HG03095 (cell line): ENCODE measurements around the gene SS18L1.
A peak's percentile ranks its signal among the peaks of the same experiment; 100 is the strongest.

Source experiments
- ATAC-seq: cut with Tn5 transposase; IDR thresholded peaks from one replicate; pipeline ENCODE4 v1.9.1; 2021; ENCODE audit warnings: moderate library complexity; ENCODE audit not compliant: unreplicated experiment

Gene SS18L1

DNA sequence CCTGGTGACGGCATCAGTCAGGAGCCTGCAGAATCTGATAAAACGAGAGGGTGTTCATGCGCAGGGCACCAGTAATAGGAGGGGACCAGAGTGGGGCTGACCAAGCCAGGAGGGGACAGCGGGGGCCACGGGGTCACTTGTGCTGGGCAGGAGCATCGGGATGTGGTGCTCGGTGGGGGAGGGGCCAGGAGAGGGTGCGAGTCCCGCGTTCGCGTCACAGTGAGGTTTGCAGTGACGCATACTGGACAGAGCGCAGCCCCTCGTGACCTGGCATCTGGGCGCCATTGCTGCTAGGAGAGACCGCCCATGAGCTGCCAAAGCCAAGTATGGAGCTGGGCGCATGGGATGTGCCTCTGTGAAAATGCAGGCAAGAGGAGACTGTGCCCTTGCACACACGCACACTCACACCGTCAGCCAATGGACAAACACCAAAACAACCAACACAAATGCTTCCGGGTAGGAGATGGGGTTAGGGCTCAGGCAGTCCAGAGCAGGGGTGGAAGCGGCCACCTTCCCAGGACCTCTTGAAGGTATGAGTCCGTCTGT lies 25.4 kb downstream of the SS18L1 start:
- ATAC-seq = no peak

DNA sequence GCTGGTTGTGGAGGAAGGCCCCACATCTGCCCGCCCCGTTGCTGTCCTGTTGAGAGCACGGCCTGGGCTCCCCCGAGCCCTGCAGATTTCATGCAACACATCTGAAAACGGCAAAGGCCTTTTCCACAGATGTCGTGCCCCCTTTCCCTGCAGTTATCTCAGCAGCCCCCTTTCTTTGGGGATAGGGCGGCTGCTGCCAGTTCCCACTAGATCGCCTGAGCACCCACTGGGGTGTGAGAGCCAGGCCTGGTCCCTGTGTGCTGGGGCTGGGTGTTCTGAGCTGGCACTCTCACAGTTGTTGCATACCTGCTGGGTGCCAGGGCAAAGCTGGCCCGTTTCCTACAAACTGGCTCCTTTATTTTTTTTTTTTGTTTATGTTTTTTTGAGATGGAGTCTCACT lies 27.0 kb downstream of the SS18L1 start:
- no peak for ATAC-seq

- no peak for ATAC-seq
Measured at GRCh38 chr20:62171245-62171644, 27.7 kb downstream of the SS18L1 start.

DNA sequence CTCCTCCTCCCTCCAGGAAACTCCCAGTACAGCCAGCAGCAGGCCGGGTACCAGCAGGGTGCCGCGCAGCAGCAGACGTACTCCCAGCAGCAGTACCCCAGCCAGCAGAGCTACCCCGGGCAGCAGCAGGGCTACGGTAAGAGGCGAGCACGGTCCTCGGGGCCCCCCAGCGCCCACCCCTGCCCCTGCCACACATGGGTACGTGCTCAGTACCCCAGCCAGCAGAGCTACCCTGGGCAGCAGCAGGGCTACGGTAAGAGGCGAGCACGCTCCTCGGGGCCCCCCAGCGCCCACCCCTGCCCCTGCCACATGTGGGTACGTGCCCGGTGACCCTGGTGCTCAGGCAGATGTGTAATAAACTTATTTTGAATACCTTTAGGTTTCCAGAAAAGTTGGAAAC lies 29.1 kb downstream of the SS18L1 start:
- ATAC-seq = no peak

- no peak for ATAC-seq
Measured at GRCh38 chr20:62174021-62174804, 30.6 kb downstream of the SS18L1 start.

DNA sequence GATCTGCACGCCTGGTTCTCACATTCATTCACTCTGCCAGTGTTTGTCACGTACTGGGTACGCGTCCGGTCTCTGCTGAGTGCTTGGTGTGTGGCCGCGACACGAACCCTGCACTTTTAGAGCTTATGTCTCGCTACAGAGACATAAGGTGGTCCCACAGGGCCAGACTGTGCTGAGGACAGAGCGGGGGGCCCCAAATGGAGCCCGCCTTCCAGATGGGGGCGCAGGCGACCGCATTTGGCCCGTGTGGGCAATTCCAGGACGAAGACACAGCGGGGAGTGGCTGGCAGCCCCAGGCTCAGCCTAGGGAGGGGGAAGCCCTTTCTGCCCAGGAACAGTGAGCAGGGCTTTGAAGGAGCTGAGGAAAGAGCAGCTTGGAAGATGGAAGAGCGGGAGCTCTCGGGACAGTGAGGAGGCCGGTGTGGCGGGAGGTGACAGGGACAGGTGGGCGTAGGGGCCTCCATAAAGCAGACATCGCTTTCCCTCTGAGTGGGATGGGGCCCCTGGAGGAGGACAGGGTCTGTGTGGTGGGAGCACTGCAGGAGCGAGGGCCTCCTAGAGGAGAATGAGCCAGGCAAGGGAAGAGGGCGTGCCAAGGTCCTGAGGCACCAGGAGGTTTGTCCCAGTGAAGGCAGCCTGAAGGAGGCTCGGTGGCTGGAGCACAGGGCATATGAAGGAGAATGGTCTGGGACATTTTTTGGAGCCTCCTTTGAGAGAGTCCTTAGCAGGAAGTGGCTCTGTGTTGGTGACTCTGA lies 31.5 kb downstream of the SS18L1 start:
- no peak for ATAC-seq

DNA sequence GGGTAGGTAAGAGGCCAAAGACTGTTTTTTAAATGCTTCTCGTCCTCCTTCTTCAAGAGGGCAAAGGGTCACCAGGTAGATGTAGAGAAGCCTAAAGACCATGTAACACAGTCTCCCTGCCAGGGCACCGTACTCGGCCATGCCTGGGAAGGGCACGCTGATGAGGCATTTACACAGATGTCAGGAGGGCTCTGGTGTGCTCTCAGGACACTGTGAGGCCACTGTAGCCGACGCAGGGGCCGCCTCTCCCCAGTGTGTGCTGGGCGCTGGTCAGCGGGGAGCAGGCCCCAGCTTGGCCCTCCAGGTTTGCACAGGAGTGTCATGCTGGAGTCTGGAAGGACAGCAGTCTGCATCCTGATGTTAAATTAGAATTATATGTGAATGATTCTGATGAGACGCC lies 32.1 kb downstream of the SS18L1 start:
- ATAC-seq = no peak

GRCh38 chr20:62176866-62177265 lies 33.3 kb downstream of the SS18L1 start:
- ATAC-seq = no peak

GRCh38 chr20:62177307-62177706 lies 33.7 kb downstream of the SS18L1 start:
- ATAC-seq = no peak

DNA sequence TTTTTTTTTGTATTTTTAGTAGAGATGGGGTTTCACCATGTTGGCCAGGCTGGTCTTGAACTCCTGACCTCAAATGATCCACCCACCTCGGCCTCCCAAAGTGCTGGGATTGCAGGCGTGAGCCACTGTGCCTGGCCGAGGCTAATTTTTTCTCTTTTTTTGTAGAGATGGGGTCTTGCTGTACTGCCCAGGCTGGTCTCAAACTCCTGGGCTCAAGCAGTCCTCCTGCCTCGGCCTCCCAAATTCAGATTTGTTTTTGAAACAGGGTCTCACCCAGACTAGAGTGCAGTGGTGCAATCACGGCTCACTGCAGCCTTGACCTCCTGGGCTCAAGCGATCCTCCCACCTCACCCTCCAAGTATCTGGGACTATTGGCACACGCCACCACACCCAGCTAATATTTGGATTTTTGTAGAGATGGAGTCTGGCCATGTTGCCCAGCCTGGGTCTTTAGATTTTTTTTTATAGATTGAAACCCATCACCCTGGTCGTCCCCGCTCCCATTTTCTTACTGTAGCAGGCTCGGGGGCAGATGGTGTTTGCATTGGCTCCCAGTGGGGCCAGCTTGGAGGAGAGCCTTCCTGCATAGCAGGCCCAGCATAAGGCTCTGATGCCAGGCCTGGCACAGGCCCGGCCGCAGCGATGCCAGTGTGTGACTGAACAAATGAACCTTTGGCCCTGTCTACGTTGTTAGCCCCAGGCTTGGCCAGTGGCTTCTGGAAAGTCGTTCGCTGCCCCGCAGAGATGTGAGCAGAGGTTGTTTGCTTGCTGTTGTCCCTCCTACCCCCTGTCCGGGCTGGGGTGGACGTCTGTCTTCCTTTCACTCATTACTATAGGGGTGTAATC lies 35.0 kb downstream of the SS18L1 start:
- ATAC-seq = no peak

GRCh38 chr20:62179162-62179504 lies 35.6 kb downstream of the SS18L1 start:
- no peak for ATAC-seq

- ATAC-seq = no peak
Measured at GRCh38 chr20:62181808-62182207, 38.2 kb downstream of the SS18L1 start.

DNA sequence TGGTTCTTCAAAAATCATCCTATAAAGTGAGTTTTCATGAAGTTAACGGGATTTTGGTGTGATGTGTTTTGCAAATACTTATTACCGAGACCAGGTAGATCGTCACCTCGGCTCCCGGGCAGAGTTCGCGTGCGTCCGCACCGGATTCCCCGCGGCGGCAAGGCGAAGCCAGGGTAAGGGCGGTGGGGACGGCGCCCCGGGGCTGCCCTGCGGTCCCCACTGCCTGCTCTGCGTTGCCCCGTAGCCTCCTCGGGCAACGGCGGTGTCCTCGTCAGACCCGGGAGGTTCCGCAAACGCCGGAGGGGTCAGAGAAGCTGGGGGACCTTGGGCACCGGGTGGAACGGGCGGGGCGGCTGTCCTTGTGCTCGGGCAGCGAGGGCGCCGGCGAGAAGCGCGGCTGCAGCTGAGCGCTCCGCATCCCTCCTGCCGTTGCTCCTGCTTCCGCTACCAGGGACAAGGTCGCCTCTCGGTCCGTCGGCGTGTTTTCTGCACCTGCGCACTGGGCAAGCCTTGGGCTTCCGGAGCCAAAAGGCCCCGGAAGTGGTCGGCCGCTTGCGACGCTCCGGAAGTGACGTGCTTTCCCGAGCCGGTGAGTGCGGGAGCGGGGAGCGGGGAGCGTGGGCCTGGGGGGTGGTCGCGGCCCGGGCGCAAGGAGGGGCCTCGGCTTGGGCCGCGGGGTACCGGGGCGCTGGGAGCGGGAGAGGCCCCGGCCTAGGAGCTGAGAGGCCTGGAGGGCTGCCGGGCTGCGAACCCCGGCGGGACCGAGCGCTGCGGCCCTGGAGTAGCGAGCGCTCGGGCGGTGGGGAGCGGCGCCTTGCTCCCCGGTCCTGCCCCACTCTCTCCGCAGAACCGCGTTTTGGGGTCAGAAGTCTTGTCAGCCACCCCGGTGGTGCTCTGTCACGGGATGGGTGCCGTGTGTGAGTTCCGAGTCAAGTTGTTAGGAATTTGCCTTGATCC lies 39.2 kb downstream of the SS18L1 start, which contains the start of gene MTG2:
MTG2 (plus strand) TSS at position 560 of the 957 bp plus-strand sequence. CDS start 10,393 bp downstream, outside the sequence.
- ATAC-seq = peak; percentile 91

DNA sequence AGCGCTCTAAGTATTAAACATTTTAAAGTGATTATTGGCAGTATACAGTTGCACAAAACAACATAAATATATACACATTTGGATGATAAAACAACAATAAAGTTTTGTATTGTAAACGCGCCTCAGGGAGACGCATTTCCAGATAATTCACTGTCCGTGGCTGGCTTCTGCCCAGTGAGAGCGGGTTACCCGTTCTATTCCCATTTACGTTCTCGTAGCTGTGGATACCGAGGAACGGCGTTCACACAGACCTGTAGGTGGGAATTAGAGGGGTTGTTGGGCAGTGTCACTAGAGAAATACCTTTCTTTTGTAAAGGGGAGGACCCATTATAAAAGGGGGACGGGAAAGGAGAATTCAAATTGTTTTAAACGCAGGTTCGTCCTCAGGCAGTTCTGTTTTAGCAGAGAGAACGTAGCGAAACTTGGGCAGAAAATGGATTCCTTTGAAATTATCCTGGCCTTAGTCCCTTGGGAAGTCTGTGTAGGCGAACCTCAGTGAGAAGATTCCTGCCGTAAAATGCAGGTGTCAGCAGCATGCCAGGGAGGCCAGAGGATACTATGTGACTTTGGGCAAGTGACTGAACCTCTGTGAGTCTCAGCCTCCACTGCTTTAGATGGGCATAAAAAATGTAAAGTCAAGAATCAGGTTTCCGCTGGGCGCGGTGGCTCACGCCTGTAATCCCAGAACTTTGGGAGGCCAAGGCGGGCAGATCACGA lies 40.0 kb downstream of the SS18L1 start:
- no peak for ATAC-seq

GRCh38 chr20:62186096-62186426 lies 42.5 kb downstream of the SS18L1 start:
- no peak for ATAC-seq

DNA sequence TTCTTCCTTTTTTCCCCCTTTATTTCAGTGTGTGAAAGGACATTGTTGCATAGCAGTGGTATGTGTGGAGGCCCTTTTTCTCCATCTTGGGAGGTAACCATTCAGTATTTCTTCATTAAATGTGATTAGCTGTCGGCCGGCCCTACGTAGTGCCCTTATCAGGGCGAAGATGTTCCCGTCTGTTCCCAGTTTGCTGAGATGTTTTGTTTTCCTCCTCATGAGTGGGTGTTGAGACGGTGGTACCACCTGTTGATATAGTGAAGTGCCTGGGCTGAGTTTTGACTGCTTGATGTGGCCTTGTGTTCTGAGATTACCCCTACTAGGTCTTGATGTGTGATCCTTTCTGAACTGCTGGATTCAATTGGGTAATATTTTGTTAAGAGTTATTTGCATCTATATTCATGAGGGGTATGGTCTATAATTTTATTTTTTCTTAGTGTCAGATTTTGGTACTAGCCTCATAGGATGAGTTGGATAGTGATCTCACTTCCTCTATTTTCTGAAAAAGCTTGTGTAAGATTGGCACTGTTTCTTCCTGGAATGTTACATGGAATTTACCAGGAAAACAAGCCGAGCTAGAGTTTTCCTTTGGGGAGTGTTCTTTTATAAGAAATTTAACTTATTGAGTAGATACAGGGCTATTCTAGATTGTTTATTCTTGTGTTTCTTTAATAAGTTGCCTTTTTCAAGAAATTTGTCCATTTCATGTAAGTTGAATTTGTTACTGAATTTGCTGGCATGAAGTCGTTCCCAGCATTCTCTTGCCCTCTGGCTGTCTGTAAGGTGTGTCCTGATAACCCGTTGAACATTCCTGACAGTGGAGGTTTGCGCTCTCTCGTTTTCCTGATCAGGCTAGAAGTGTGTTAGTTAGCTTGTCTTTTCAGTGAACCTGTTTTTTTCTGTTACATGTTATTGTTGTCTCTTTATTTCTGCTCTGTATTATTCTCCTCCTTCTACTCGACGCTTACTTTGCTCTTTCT lies 43.6 kb downstream of the SS18L1 start:
- no peak for ATAC-seq

DNA sequence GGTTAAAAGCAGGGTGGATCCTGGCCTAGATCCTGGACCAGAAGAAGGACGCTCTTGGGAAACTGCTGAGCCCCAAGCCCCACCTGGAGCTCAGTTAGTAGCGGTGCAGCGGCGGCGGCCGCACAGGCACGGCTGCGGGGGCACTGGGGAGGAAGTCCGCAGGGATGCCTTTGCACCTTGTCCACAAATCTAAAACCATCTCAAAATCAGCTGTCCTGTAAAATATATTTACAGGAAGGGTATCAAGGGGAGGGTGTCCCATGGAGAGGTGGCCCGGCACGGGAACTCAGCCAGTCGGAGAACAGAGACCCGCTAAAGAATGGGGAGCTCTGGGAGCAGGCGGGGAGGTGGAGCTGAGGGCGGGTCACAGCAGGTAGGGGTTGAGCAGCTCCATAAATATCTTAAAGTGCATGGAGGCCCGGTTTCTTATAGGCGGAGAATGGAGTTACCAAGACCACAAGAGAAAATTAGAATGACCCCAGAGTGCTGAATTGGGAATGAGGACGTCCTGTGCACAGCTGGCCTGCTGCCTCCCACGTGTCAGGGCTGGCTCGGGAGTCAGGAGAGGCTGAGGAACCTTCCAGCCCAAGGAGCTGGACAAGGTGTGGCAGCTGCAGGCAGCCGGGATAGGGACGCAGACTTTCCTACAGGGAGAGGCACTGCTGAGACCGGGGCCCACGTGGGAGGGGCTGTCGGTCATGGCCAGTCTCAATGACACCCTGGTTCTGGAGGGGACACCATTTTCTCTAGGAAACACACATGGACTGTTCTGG lies 47.3 kb downstream of the SS18L1 start:
- no peak for ATAC-seq
